Activated CD4-positive, alpha-beta T cell treated with anti-CD3 and anti-CD28 coated beads, Interleukin-2, amount 50 U/mL, for 16 hours (primary cell): ENCODE measurements around the gene ANKRD60.

Source experiments
- DNase-seq: peaks from one replicate; pipeline ENCODE4 v3.0.0-alpha.2; 2020

Gene ANKRD60

DNA sequence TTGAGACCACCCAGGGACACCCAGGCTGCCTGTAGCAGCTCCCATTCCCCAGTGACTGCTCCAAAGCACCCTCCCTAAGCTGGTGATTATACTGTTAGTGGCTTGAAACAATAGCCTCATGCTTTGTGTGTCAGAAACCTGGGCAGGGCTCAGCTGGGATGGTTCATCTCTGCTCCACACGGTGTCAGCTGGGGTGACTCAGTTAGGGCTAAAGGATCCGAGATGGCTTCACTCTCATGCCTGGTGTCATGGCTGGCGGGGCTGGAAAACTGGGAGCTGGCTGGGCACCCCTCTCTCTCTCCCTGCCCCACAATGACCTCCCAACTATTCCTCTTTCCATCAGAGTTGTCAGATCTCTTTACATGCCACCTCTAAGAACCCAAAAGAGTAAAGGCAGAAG, 44.4 kb downstream of the ANKRD60 start:
- no peak for DNase-seq

DNA sequence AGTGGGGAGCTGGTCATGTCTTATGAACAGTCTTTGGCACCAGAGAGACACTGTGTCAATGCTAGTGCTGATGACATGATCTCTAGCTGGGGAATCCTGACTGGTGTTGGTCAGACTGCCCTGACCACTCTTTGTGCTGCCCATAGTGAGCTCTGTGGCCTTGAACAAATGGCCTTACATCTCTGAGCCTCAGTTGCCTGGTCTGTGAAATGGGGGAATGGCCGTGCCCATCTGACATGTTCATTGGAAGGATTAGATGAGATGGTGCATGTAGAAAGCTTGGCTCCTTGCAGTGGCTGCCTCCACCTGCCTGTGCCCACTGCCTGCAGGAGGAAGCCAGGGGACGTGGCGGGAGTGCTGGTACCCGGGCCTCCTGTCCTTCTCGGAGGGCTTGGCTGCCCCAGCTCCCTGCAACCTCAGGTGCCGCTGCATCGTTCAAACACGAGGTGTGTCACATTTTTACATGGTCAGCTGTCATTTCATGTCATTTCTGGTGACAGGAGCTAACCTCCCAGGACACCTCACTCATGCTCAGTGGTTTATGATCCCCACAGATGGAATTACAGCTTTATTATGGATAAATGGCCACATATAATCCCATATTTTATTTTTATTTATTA, 45.8 kb downstream of the ANKRD60 start:
- DNase-seq: no peak

DNA sequence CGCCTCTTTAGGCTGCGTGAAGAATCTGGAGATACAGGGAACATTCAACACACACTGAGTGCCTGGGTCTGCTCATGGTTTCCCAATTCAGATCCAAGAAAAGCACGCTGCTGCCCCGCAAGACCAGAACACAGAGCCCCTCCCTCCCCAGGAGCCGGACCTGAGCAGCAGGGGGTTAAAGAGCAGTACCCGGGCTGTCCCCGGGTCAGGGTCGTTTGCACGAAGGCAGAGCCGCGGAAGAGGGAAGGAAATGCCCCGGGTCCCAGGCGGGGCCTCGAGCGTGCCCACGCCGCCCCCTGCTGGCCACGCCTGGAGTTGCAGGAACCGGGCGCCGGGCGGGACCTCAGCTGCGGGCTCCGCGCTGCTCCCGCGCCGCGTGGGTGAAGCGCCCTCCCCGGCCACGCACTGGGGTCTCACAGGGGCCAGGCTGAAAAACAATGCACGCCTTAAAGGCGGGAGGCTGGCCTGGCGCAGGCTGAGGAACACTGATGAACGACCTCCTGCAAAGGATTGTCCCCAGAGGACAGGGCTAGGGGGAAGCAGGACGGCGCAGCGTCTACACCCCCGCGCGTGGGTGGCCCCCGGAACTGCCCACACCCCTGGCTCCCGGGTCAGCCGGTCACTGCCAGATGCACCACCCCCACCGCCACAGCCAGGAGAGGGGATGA, 48.9 kb downstream of the ANKRD60 start:
- DNase-seq: peak; percentile 60

DNA sequence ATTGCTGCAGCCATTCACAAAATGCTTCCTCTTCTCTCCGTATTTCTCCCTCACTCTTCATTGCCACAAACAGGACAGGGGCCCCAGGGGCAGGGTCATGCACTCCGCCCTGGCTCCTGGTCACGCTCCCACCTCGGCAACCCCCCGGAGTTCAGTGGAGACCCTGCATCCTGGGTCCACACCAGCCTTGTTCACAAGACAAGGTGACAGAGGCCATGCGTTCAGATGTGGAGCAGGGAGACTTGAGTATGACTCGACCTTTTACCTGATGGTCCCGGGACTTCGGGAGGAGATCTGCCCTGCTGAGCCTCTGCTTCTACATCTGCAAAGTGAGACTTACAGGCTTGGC, 49.4 kb downstream of the ANKRD60 start:
- DNase-seq: no peak

DNA sequence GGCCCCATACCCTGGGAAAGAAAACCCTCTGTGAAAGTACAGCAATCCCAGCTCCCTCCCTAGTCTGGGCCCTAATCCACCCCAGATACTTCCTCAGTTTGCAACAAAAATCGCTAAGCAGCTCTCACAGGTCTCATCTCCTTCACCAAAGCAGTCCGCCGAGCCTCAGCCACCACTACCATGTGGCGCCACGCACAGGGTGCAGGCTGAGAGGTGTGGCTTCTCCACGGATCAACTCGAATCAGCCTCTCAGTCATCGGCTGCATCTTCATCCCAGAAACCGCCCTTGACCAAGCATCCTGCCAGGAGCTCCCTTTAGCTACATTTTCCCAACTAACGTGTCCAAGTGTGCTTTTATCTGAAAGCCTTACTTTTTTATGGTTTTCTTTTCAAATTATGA, 50.7 kb downstream of the ANKRD60 start:
- DNase-seq: no peak

DNA sequence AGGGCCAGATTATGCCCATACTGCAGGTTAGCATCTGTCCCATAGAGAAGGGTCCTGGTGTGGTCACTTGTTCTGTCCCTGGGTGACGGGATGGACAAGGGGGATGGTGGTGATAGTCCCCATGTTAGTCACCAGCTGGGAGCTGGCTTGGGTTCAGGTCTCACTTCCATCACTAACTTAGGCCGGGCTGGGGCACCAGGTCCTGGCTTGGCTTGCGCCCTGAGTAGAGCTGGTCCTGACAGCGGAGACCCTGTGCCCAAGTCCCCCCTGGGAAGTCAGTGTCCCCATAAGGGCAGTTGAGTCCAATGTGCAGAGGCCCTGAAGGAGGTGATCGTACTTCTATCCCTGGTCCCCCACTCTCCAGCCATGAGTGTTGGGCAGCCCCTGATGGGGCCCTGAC, 52.6 kb downstream of the ANKRD60 start:
- no peak for DNase-seq

DNA sequence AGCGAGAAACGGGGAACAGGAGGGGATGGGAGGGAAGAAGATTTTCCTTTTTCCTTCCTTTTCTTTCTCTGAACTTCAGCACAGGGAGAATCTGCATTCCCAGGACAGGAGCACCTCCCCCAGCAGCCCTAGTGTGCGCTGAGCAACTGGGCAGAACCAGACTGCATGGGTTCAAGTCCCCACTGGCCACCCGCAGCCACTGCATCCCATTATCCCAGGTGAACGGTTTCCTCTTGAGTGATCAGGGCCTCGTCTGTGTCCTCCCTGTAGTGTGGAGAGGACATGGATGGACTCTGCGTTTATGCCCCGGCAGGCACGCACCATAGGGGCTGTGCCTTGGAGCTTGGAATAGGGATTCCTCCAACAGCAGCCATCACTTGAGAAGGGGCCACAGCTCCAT, 53.0 kb downstream of the ANKRD60 start:
- no peak for DNase-seq

DNA sequence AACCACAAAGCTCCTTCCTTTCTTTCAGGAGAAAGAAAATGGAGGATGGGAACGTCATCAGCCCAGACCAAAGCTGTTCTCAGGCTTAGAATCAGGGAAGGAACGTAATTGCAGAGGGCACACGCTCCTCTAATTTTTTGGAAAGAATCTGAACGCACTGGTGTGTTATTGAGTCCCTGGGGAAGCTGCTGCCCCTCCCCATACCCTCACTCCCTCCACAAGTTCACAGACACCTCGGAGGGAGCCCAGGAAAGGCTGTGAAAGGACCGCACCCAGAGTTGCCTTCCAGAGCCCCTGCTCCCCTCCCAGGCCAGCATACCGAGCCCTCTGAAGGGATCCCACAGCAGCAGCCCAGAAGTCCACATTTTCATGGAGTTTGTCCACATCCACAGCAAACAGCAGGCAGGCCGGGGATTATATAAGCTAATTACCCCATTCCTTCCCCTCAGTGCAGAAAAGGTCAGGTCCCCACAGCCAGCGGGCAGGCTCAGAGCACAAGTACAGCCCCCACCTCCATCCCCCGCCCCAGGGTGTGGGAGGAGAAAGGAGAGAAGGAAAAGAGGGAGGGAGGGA, 53.7 kb downstream of the ANKRD60 start:
- DNase-seq: no peak

DNA sequence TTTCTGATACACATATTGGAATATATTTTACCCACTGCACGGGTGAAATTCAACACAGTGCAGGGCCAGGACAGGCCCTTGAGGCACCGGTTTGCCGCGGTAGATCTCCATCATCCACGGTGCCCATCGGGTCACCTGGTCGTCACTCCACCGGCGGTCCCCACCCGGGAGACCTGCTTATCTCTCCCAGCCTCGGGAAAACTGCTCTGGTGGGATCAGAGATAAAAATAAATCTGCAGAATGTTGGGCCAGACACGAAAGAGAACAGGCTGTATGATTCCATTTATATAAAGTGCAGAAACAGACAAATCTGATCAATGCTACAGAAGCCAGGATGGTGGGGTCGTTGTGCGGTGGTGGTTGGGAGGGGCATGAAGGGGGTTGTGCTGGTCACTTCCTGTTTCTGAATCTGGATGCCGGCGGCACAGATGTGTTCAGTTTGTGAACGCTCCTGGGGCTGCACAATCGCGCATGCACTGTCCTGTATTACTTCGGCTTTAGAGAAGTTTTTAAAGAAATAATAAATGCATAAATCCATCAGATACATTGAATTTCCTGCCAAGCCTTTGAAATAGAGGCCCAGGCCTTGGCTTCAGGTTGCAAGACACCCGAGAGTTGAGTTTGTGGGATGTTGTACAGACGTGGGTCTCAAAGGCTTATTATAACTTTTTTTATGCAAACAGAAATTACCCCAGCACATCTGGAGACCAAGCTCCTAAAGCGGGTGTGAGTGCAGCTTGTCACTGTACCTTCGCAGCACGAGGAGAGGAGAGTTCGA, 54.3 kb downstream of the ANKRD60 start:
- no peak for DNase-seq

DNA sequence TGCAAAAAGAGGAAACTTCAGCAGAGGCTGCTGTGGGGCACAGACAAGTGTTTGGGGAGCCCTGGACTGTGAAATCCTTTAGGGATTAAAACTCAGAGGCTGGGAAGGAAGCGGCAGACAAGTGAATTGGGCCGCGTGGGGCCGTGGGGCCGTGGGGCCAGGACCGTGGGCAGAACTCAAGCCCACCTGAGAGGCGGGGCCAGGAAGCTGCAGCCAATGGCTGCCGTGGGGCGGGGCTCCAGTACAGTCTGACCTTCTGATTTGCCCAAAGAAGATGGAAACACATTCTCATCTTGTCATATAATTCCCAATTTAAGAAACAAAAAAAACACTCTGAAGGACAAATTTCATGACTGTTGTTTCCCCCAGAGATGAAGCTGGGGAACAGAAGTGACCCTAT, 55.4 kb downstream of the ANKRD60 start:
- DNase-seq: no peak

DNA sequence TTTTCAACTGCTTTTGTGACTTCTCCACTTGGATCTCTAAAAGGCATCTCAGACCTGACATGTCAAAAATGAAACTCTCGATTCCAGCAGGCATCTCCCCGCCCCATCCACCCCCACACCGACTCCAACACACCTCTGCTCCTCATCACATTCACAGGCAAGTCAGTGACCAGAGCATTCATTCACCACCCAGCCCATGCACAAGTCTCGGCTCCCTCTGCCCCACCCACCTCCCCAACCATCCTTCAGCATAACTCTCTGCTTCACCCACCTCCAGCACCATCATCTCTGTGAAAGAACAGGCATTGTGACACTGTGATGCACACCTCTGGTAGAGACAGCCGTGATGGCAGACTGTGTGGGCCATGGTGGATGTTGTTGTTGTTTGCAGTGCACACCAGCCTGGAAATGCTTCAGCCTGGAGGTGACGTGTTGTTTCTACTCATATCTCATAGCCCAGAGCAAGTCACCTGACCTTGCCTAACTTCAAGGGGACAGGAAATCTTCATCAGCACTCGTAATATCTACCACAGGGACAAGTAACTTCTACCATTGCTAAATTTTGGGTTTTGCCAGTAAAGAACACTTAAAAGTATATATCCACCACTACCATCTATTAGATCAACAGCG, 56.5 kb downstream of the ANKRD60 start:
- DNase-seq: no peak

DNA sequence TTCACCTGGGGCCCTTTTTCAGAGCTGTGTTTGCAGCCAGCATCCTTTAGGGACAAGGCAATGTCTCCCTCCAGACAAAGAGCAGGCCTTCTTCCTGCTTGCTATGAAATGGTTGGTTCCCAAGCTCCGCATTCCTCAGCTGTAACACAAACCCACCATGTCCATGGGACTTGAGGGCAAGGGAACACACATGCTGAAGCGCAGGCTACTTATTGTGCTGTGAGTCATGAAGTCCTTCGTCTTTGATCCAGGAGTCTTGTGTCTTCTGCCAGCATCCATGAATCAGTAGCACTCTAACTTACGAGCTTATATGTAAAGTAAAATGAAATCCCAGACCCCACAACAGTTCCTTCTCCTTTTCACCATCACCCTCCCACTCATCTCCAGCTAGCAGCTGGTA, 59.0 kb downstream of the ANKRD60 start:
- DNase-seq: no peak

DNA sequence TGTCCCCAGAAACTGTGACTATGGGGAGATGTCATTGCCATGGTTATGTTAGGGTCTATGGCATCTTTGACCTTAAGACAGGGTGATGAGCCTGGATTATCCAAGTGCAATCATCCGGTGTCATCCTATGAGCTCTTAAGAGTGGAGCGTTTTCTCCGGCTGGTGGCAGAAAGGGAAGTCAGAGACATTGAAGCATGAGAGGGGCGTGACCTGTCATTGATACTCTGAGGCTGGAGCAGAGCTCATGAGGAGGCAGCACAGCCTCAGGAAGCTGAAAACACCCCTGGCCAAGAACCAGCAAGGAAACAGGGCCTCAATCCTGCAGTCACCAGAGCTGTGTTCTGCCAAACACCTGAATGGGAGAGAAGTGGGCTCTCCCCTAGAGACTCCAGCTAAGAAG, 59.6 kb downstream of the ANKRD60 start:
- DNase-seq: no peak

DNA sequence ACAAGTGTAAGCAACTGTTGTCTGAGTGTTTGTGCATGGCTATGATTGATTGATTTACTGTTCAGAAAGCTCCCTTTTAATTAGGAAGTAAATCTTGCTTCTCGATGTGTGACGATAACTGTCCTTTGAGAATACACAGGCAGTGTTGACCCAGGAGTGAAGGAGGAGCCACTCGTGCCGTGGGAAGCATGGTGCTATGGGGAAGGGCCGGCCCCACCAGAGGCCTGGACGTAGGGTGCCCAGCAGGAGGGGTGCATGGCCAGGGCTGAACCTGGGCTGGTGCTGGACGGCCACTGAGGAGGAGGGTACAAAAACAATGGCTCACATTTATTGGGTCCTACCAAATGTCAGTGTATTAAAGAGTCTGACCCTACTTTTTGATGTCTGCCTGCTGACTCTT, 60.7 kb downstream of the ANKRD60 start:
- DNase-seq: no peak
